GM10248 (cell line): ENCODE results near the gene PRPSAP1.

ENCODE experiments used
- CTCF ChIA-PET: fragments of 300-600 bp; sonication (Branson Sonifier 250); formaldehyde crosslinking; extraction: SDS; loops from one replicate; lab custom pipeline; 2021; ENCODE audit warnings: antibody characterized with exemption; lab: Yijun Ruan, JAX
- POLR2A ChIA-PET: fragments of 350-650 bp; sonication (Branson Sonifier 250); formaldehyde crosslinking; extraction: SDS; loops from one replicate; lab custom pipeline; 2020; ENCODE audit warnings: antibody characterized with exemption; lab: Yijun Ruan, JAX
- DNase-seq: peaks from one replicate; pipeline ENCODE4 v3.0.0; 2012; ENCODE audit errors: extremely low spot score
- CTCF ChIP-seq: IDR thresholded peaks from 2 replicates; pipeline ENCODE4 v1.5.1; 2012; ENCODE audit warnings: mild to moderate bottlenecking, low read depth; ENCODE audit errors: extremely low read depth, missing control alignments, control extremely low read depth

Gene PRPSAP1

DNA sequence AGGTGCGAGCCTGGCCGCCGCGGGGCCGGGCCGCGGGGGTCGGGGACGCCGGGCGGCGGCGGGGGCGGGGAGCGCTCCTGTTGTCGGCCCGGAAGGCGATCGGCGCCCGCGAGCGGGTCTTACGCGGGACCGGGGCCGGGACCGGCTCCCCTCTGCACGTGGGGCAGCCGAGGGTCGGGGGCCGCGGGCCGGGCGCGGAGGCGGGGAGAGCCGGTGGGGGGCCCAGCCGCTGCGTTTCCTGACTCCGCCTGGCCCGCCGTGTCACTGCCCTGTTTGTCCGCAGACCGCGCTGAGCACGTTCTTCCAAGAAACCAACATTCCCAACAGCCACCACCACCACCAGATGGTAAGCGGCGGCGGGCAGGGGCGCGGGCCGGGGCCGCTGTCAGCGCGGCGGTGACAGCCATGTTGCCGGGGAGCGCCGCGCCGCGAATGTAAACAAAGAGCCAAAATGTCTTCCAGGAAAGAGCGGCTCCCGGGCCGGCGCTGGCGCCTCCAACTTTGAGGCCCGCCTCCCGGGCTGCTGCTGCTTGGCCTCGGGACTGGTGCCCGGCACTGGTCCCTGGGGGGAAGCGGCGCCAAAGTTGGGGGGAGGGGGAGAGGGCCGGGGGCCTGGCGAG, 88.0 kb downstream of the PRPSAP1 start:
- CTCF ChIA-PET, result interaction anchor here (1.1 to 11.7 kb wide), 4 partner anchors 13 to 78 kb away, joined by 3 to 117 read pairs (median 31); no protein-coding TSS in a partner anchor
- TF ChIP-seq CTCF, result no peak
- no peak for DNase-seq
- POLR2A ChIA-PET, result interaction anchor here (0.7 to 4.5 kb wide), 7 partner anchors 7 to 80 kb away, joined by 3 to 36 read pairs (median 4); no protein-coding TSS in a partner anchor

DNA sequence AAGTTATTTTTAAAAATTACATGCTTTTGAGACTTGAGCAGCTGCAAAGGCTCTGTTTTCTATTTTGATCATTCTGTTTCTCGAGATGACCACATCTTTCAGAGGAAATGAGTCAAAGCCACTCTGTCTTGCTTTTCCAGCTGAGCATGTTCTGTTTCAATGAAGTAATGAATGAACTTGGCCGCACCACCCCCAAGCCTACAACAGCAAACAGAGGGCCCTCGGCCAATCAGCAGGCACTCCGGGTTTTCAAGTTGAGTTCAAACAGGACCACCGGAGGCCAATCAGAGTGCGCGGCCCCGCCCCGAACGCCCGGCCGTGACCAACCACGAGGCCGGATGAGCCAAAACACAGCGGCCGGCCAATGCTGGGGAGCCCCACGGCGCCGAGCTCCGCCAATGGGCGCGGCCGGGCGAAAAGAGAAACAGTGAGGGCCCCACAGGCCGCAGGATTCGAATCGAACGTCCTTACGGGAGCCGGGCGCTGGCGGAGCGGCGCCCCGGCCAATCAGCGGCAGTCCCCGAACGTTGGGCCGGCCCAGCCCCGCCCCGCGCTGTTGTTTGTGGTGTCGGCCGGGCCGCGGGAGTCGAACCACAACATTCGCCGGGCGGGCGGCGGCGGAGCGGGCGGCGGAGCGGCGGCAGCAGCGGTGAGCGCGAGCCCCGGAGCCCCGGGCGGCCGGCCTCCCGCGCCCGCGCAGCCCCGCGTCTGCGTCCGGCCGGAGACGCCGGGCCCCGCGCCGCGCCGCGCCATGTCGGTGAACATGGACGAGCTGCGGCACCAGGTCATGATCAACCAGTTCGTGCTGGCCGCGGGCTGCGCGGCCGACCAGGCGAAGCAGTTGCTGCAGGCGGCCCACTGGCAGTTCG, 88.7 kb downstream of the PRPSAP1 start, which contains the start of gene UBALD2:
UBALD2 (plus strand) TSS at position 594 of the 869 bp plus-strand sequence; CDS start at position 752, 158 bp downstream.
- POLR2A ChIA-PET, result interaction anchor here (0.6 to 4.5 kb wide), 11 partner anchors 8 to 500 kb away, joined by 3 to 36 read pairs (median 4); no protein-coding TSS in a partner anchor
- DNase-seq, result peak; percentile 93
- CTCF ChIA-PET, result interaction anchor here (0.8 to 11.7 kb wide), 4 partner anchors 14 to 77 kb away, joined by 3 to 117 read pairs (median 13); no protein-coding TSS in a partner anchor
- no peak for TF ChIP-seq CTCF

- ChIA-PET CTCF (interaction anchor here (0.8 to 11.7 kb wide), 5 partner anchors 15 to 77 kb away, joined by 3 to 117 read pairs (median 3); no protein-coding TSS in a partner anchor), POLR2A (interaction anchor here (0.6 to 4.5 kb wide), 9 partner anchors 9 to 499 kb away, joined by 3 to 36 read pairs (median 4); no protein-coding TSS in a partner anchor)
These were observed 89.3 kb downstream of the PRPSAP1 start for GRCh38 chr17:76264425-76264754.

GRCh38 chr17:76263896-76264295, 89.8 kb downstream of the PRPSAP1 start:
- no peak for DNase-seq
- ChIA-PET CTCF (interaction anchor here (0.8 to 11.7 kb wide), 4 partner anchors 15 to 65 kb away, joined by 3 to 117 read pairs (median 13); no protein-coding TSS in a partner anchor), POLR2A (interaction anchor here (0.6 to 4.5 kb wide), 4 partner anchors 9 to 33 kb away, joined by 3 to 36 read pairs (median 9); no protein-coding TSS in a partner anchor)
- no peak for TF ChIP-seq CTCF

More at GRCh38 chr17:76264425-76264754, 89.3 kb downstream of the PRPSAP1 start:
- no peak for TF ChIP-seq CTCF
- DNase-seq, result no peak

DNA sequence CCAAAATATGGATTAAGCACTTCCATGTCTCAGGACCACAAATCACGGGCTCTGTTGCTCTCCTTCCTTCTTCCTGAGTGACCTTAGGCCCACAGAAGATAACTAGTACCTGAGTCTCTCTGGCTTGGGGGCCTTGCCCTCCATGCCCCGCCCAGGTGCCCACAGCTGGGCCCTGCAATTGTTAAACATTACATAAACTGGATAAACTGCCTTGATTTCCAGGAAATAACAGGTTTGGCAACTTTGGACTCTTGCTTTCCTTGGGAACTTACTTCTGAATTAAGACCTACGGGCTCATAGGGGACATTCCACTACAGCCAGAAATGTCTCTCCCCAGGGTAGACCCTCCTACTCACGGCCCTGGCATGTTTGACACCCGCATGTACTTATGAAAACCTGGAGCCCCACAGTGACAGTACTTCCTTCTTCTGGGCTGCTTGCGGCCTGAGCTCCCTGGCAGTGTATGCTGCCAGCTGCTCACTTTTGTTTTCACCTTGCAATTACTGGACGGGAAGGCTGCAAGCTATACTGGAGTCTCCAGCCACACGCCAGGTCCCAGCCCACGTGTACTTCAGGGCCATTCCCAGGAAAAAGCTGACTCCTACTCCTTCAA, 90.9 kb downstream of the PRPSAP1 start:
- ChIA-PET POLR2A (interaction anchor here (0.7 to 4.5 kb wide), 5 partner anchors 10 to 535 kb away, joined by 3 to 36 read pairs (median 6); no protein-coding TSS in a partner anchor), CTCF (interaction anchor here (0.8 to 11.7 kb wide), 6 partner anchors 14 to 83 kb away, joined by 3 to 117 read pairs (median 4); no protein-coding TSS in a partner anchor)
- peak; percentile 61 for DNase-seq
- TF ChIP-seq CTCF, result no peak
